Measurements from ENCODE around the gene WDFY4.

WDFY4 gene

GRCh38 chr10:48813825-48814224, 129.2 kb downstream of the WDFY4 start:
- Histone ChIP-seq H2AFZ (ENCODE audit: low read depth, low read length, severe bottlenecking) (no peak overlapping the region), H3K9me2 (replicated peaks; ENCODE audit: insufficient read depth, low read length) (no peaks in the 10 kb centered on the region), H3K9ac (ENCODE audit: low read length) (no peak overlapping the region), H3K27me3 (ENCODE audit: low read length) (no peaks in the 10 kb centered on the region), H4K20me1 (ENCODE audit: low read depth, low read length) (no peaks in the 10 kb centered on the region), H3K4me2 (ENCODE audit: low read depth, low read length, poor library complexity, severe bottlenecking) (no peak overlapping the region), H3K36me3 (ENCODE audit: low read length) (peaks cover 10% of the 10 kb centered on the region; the same call in 1 of the 2 replicates), H3K9me3 (ENCODE audit: insufficient read depth, low read length) (no peaks in the 10 kb centered on the region), H3F3A (ENCODE audit: insufficient read depth) (no peaks in the 10 kb centered on the region), H3K79me2 (ENCODE audit: insufficient read depth, low read length) (no peaks in the 10 kb centered on the region), H3K4me3 (ENCODE audit: insufficient read depth, low read length, poor library complexity, severe bottlenecking) (no peak overlapping the region), H3K27ac (ENCODE audit: low read depth, low read length) (no peak overlapping the region)
- no peak for TF ChIP-seq CTCF (IDR thresholded peaks at IDR 0.05; ENCODE audit: insufficient read depth, low read length, poor library complexity, severe bottlenecking)
- TF ChIP-seq EZH2phosphoT487 (conservative IDR thresholded peaks at IDR 0.05; ENCODE audit: low read length) = no peak

GRCh38 chr10:48814933-48815332, 130.3 kb downstream of the WDFY4 start:
- H3K9me2 ChIP-seq (replicated peaks; ENCODE audit: insufficient read depth, low read length) = no peaks in the 10 kb centered on the region
- H3K27ac ChIP-seq (ENCODE audit: low read depth, low read length) = no peak overlapping the region
- no peaks in the 10 kb centered on the region for H3K79me2 ChIP-seq (ENCODE audit: insufficient read depth, low read length)
- TF ChIP-seq EZH2phosphoT487 (conservative IDR thresholded peaks at IDR 0.05; ENCODE audit: low read length) (no peak), CTCF (IDR thresholded peaks at IDR 0.05; ENCODE audit: insufficient read depth, low read length, poor library complexity, severe bottlenecking) (no peak)
- peaks cover 9% of the 10 kb centered on the region; the same call in 1 of the 2 replicates for H3K36me3 ChIP-seq (ENCODE audit: low read length)
- no peaks in the 10 kb centered on the region for H4K20me1 ChIP-seq (ENCODE audit: low read depth, low read length)
- H2AFZ ChIP-seq (ENCODE audit: low read depth, low read length, severe bottlenecking) = no peak overlapping the region
- no peaks in the 10 kb centered on the region for H3K9me3 ChIP-seq (ENCODE audit: insufficient read depth, low read length)
- H3K4me2 ChIP-seq (ENCODE audit: low read depth, low read length, poor library complexity, severe bottlenecking) = no peak overlapping the region
- no peaks in the 10 kb centered on the region for H3K27me3 ChIP-seq (ENCODE audit: low read length)
- no peak overlapping the region for H3K4me3 ChIP-seq (ENCODE audit: insufficient read depth, low read length, poor library complexity, severe bottlenecking)
- no peak overlapping the region for H3K9ac ChIP-seq (ENCODE audit: low read length)
- no peaks in the 10 kb centered on the region for H3F3A ChIP-seq (ENCODE audit: insufficient read depth)

GRCh38 chr10:48817141-48817540, 132.5 kb downstream of the WDFY4 start:
- Histone ChIP-seq H3K4me2 (ENCODE audit: low read depth, low read length, poor library complexity, severe bottlenecking) (no peak overlapping the region), H3K27ac (ENCODE audit: low read depth, low read length) (no peak overlapping the region), H3K4me3 (ENCODE audit: insufficient read depth, low read length, poor library complexity, severe bottlenecking) (no peak overlapping the region), H4K20me1 (ENCODE audit: low read depth, low read length) (no peaks in the 10 kb centered on the region), H3K36me3 (ENCODE audit: low read length) (peaks cover 9% of the 10 kb centered on the region; the same call in 1 of the 2 replicates), H3K79me2 (ENCODE audit: insufficient read depth, low read length) (no peaks in the 10 kb centered on the region), H3K9me3 (ENCODE audit: insufficient read depth, low read length) (no peaks in the 10 kb centered on the region), H3K27me3 (ENCODE audit: low read length) (no peaks in the 10 kb centered on the region), H3K9ac (ENCODE audit: low read length) (no peak overlapping the region), H3F3A (ENCODE audit: insufficient read depth) (no peaks in the 10 kb centered on the region), H2AFZ (ENCODE audit: low read depth, low read length, severe bottlenecking) (no peak overlapping the region), H3K9me2 (replicated peaks; ENCODE audit: insufficient read depth, low read length) (no peaks in the 10 kb centered on the region)
- no peak for TF ChIP-seq EZH2phosphoT487 (conservative IDR thresholded peaks at IDR 0.05; ENCODE audit: low read length)
- TF ChIP-seq CTCF (IDR thresholded peaks at IDR 0.05; ENCODE audit: insufficient read depth, low read length, poor library complexity, severe bottlenecking) = no peak
